ENCODE data around the gene ATG2A.
"Not testable (repeated sequence)": the region's sequence is repeated elsewhere in the genome, so short reads cannot be mapped to it uniquely, and the experiment has no call there.

ATG2A gene

GRCh38 chr11:64852804-64853509 lies 64.1 kb downstream of the ATG2A start:
- DNase-seq, result peak; percentile 34 to 70

- no peak for DNase-seq
These were observed 65.1 kb downstream of the ATG2A start for GRCh38 chr11:64851831-64852351.

- DNase-seq, result peak; percentile 25 to 68
These were observed 65.9 kb downstream of the ATG2A start for GRCh38 chr11:64850979-64851567.

- DNase-seq, result no peak
These were observed 67.2 kb downstream of the ATG2A start for GRCh38 chr11:64849598-64850356.

GRCh38 chr11:64848826-64849597 lies 68.0 kb downstream of the ATG2A start:
- no peak for DNase-seq

GRCh38 chr11:64848214-64848825 lies 68.7 kb downstream of the ATG2A start:
- DNase-seq, result no peak

- DNase-seq, result peak; percentile 92
These were observed 69.9 kb downstream of the ATG2A start for GRCh38 chr11:64846998-64847666.

GRCh38 chr11:64845776-64846129 lies 71.3 kb downstream of the ATG2A start:
- DNase-seq, result not testable (repeated sequence)

- DNase-seq, result no peak
These were observed 71.8 kb downstream of the ATG2A start for GRCh38 chr11:64845129-64845775.

Data from inflammatory macrophage (primary cell).